ENCODE measurements around the gene ZFAND3.

DNA sequence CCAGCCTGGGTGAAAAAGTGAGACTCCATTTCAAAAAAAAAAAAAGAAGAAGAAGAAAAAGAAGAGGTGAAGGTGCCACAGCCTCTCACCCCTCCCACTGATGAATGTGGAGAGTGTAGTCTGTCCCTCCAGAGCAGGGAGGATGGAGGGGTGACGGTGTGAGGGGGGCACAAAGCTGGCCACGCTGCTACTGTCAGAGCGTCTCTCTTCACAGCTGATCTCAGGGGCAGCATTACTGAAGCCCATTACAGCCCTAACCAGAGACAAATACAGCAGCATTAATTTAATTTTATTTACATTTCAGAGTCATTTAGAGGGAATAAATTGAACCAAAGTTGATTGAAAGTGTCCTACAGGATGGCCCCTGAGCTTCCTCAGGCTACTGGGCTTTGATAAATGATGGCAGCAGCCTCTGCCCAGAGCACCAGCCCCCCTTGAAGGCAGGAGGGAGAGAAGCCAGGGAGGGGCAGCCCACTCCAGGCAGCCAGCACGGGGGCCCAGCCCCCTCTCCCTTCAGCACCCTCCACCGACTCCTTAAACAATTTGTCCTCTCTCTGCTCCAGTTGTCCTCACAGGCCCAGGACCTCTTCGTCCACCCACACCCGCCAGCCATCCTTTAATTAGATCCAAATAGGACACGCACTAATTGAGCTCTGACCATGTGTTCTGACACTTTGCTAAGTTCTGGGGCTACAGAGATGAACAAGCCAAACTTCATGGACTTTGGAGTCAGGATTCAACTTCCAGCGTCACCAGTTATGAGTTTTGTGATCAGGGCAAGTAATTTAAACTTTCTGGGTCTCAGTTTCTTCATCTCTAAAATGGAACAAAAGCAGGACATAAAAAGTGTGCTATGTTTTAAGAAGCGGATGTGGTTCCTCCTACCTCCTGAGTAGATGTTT lies 18.6 kb upstream of the ZFAND3 start:
- TF ChIP-seq, protein P1, sequence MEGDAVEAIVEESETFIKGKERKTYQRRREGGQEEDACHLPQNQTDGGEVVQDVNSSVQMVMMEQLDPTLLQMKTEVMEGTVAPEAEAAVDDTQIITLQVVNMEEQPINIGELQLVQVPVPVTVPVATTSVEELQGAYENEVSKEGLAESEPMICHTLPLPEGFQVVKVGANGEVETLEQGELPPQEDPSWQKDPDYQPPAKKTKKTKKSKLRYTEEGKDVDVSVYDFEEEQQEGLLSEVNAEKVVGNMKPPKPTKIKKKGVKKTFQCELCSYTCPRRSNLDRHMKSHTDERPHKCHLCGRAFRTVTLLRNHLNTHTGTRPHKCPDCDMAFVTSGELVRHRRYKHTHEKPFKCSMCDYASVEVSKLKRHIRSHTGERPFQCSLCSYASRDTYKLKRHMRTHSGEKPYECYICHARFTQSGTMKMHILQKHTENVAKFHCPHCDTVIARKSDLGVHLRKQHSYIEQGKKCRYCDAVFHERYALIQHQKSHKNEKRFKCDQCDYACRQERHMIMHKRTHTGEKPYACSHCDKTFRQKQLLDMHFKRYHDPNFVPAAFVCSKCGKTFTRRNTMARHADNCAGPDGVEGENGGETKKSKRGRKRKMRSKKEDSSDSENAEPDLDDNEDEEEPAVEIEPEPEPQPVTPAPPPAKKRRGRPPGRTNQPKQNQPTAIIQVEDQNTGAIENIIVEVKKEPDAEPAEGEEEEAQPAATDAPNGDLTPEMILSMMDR (IDR thresholded peaks at IDR 0.05), result no peak
- TF ChIP-seq POLR2A (IDR thresholded peaks at IDR 0.05) (no peak), POLR2AphosphoS5 (IDR thresholded peaks at IDR 0.05; ENCODE audit: insufficient read depth in 1 of 2, low read depth in 1 of 2) (no peak)
